Body of pancreas (tissue), 4 donors: ENCODE measurements around the gene SWT1. TPM values are rescaled to one million over a fixed set of nuclear protein-coding genes. Genes with fewer than 3 reads are reported as not detected.
"Not testable (repeated sequence)": the region's sequence is repeated elsewhere in the genome, so short reads cannot be mapped to it uniquely, and the experiment has no call there.

Experiments used
- ATAC-seq: fragments of 150-250 bp; one replicate; pipeline ENCODE4 v1.9.1; 2016
- DNase-seq, 4 donors: peaks; one replicate each; pipeline ENCODE4 v3.0.0-alpha.2; 2019
- H3K27ac ChIP-seq, 4 donors: fragments of 200-600 bp; sonication (generic); 1 replicate in 3 of 4; 2 replicates in 1 of 4; pipeline versions ENCODE4 v1.5.1 to v1.6.1; 2016 to 2019; ENCODE audit warnings: mild to moderate bottlenecking in 1 of 4, mixed read lengths in 1 of 4, moderate library complexity in 1 of 4
- H3K27me3 ChIP-seq, 2 donors: fragments of 200-600 bp; sonication (generic); one replicate each; pipeline ENCODE4 v1.6.0; 2016; ENCODE audit warnings: mild to moderate bottlenecking in 1 of 2
- H3K36me3 ChIP-seq, 2 donors: fragments of 200-600 bp; sonication (generic); replicated peaks in 1 of 2; 2 replicates each; pipeline ENCODE4 v1.5.1; 2016; ENCODE audit warnings: low read depth in 2 of 2; ENCODE audit not compliant: insufficient read depth in 1 of 2
- H3K4me1 ChIP-seq: fragments of 200-600 bp; sonication (generic); one replicate; pipeline ENCODE4 v1.6.0; 2016
- H3K4me3 ChIP-seq, 2 donors: fragments of 200-600 bp; sonication (generic); 1 replicate in 1 of 2; 2 replicates in 1 of 2; pipeline ENCODE4 v1.5.1; 2016 to 2019
- H3K9me3 ChIP-seq, 3 donors: fragments of 200-600 bp; sonication (generic); 1 replicate in 2 of 3; 2 replicates in 1 of 3; pipeline ENCODE4 v1.5.1; 2016
- CTCF ChIP-seq, 7 experiments: fragments of 450-650 bp in 4 of 7; fragments of 200-600 bp in 3 of 7; sonication (generic) in 3 of 7; IDR thresholded peaks; one replicate each; pipeline ENCODE4 v1.5.1; 2016 to 2019; ENCODE audit warnings: antibody characterized with exemption in 7 of 7
- POLR2A ChIP-seq, 3 donors: fragments of 450-650 bp; IDR thresholded peaks; one replicate each; pipeline ENCODE4 v1.6.1; 2016; ENCODE audit warnings: antibody characterized with exemption in 3 of 3, mild to moderate bottlenecking in 2 of 3
- WGBS, 2 donors: methylation state at CpG; one replicate each; pipeline ENCODE4 v1.1.5; 2017; 5-methylcytosine and 5-hydroxymethylcytosine counted together
- intact Hi-C: fragments of 100-400 bp; cut with DNase I; formaldehyde crosslinking; loops from one replicate; pipeline ENCODE4 v1.15.1; 2023
- total RNA-seq, 2 donors: library from RNA; depleted of rRNA; stranded (reverse); fragments of >200 nt; gene quantifications; one replicate each; pipeline ENCODE4 v1.1.0, GENCODE V29; 2016

SWT1 gene
- total RNA-seq, 2 donors from 2014 or later = 7.6 to 13.0 TPM

DNA sequence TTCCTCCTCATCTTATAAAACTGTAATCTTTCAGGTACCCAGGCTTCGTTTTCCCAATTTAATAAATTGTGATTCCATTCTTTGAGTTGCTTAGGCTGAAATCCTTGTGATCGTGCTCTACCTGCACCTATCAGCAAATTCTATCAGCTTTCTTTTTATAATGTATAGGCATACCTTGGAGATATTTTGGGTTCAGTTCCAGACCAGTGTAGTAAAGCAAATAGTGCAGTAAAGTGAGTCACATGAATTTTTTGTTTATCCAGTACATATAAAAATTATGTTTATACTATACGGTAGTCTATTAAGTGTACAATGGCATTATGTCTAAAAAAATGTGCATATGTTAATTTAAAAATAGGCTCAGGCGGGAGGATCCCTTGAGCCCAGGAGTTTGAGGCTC, 5.5 kb downstream of the SWT1 start:
- H3K36me3 ChIP-seq = peaks cover 0 to 4% of the 10 kb centered on the region in 2 donors
- TF ChIP-seq CTCF (IDR thresholded peaks at IDR 0.05) = no peak
- no peak for TF ChIP-seq POLR2A (IDR thresholded peaks at IDR 0.05)
- H3K27ac ChIP-seq = no peak overlapping the region
- no peaks in the 10 kb centered on the region for H3K9me3 ChIP-seq
- no peaks in the 10 kb centered on the region for H3K27me3 ChIP-seq
- no peak overlapping the region for H3K4me3 ChIP-seq
- 87 to 91% methylated on average over 4 of the region's 4 CpGs for WGBS, 2 donors
- no peak for DNase-seq
- H3K4me1 ChIP-seq = peaks cover 12% of the 10 kb centered on the region
- intact Hi-C loops = no loop called here
- ATAC-seq = no peak

DNA sequence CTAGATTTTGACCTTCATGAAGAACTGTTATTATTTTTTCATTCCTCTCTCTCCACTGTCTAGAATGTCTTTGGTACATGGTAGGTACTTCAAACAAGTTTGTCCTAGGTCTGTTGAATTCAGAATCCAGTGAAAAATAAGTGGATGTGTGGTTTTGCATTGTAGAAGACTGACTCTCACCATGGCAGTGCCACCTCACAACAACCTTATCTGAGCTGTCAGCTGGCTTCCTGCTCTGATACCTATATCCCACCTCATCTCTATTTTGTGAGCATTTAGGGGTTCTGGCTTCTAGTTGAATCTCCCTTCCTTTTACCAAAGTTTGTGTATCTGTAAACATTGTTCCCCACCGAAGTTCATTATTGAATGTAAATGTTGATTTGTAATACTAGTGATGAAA, 9.1 kb downstream of the SWT1 start:
- H3K4me1 ChIP-seq = no peaks in the 10 kb centered on the region
- H3K27me3 ChIP-seq = no peaks in the 10 kb centered on the region
- H3K9me3 ChIP-seq = no peaks in the 10 kb centered on the region
- H3K36me3 ChIP-seq = peaks cover 0 to 4% of the 10 kb centered on the region in 2 donors
- ATAC-seq (no peak), DNase-seq (no peak)
- 41 to 52% methylated on average over 1 of the region's 1 CpG for WGBS, 2 donors
- TF ChIP-seq POLR2A (IDR thresholded peaks at IDR 0.05) = no peak
- no peak for TF ChIP-seq CTCF (IDR thresholded peaks at IDR 0.05)
- intact Hi-C loops = no loop called here
- H3K4me3 ChIP-seq = no peak overlapping the region
- H3K27ac ChIP-seq = no peak overlapping the region

GRCh38 chr1:185170291-185170848, 13.4 kb downstream of the SWT1 start:
- intact Hi-C loops = no loop called here
- peak; percentile 18 to 50 (median 26) for DNase-seq

DNA sequence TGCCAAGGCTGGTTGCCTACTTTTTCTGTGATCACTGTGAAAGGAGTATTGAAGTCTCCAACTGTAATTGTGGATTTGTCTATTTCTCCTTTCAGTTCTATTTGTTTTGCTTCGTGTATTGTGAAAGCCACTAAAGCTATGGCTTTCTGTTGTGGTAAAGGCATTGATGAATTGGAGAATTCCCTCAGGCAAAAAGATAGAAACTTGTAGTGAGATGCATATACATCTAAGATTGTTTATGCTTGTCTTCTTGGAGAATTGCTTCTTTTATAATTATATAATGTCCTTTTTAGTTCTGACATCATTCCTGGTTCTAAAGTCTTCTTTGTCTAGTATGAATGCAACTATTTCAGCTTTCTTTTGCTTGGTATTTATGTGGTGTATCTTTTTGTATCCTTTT, 36.8 kb downstream of the SWT1 start:
- DNase-seq (no peak), ATAC-seq (no peak)
- H3K27ac ChIP-seq = no peak overlapping the region
- no peaks in the 10 kb centered on the region for H3K4me1 ChIP-seq
- H3K36me3 ChIP-seq = peaks cover 0 to 4% of the 10 kb centered on the region in 2 donors
- H3K4me3 ChIP-seq = no peak overlapping the region
- TF ChIP-seq POLR2A (IDR thresholded peaks at IDR 0.05) = no peak
- TF ChIP-seq CTCF (IDR thresholded peaks at IDR 0.05) = no peak
- 67 to 93% methylated on average over 1 of the region's 1 CpG for WGBS, 2 donors
- intact Hi-C loops = no loop called here
- no peaks in the 10 kb centered on the region for H3K9me3 ChIP-seq
- no peaks in the 10 kb centered on the region for H3K27me3 ChIP-seq

More at GRCh38 chr1:185170291-185170848, 13.4 kb downstream of the SWT1 start:
- H3K4me1 ChIP-seq = no peaks in the 10 kb centered on the region
- H3K27me3 ChIP-seq = no peaks in the 10 kb centered on the region
- H3K9me3 ChIP-seq = no peaks in the 10 kb centered on the region
- ATAC-seq = peak; percentile 48
- no peak overlapping the region for H3K27ac ChIP-seq
- no peaks in the 10 kb centered on the region for H3K36me3 ChIP-seq
- TF ChIP-seq POLR2A (IDR thresholded peaks at IDR 0.05) (no peak), CTCF (IDR thresholded peaks at IDR 0.05) (peak; percentile 31 to 56 (median 44))
- WGBS, 2 donors = 26 to 28% methylated on average over 5 of the region's 5 CpGs
- H3K4me3 ChIP-seq = no peak overlapping the region

- intact Hi-C loops, ATAC-seq, H3K4me3 ChIP-seq, DNase-seq, H3K27me3 ChIP-seq, H3K4me1 ChIP-seq, H3K9me3 ChIP-seq, H3K27ac ChIP-seq, H3K36me3 ChIP-seq: not testable (repeated sequence)
- 97 to 98% methylated on average over 4 of the region's 4 CpGs for whole genome bisulfite sequencing, 2 donors
Observed at GRCh38 chr1:185198712-185199111, 41.7 kb downstream of the SWT1 start.
